ENCODE results near the gene USP5. TPM values are rescaled to one million over a fixed set of nuclear protein-coding genes. Genes with fewer than 3 reads are reported as not detected.
"Not testable (repeated sequence)": the region's sequence is repeated elsewhere in the genome, so short reads cannot be mapped to it uniquely, and the experiment has no call there.

USP5 gene
- total RNA-seq, 1 experiment from 2014 or later = 175 TPM

DNA sequence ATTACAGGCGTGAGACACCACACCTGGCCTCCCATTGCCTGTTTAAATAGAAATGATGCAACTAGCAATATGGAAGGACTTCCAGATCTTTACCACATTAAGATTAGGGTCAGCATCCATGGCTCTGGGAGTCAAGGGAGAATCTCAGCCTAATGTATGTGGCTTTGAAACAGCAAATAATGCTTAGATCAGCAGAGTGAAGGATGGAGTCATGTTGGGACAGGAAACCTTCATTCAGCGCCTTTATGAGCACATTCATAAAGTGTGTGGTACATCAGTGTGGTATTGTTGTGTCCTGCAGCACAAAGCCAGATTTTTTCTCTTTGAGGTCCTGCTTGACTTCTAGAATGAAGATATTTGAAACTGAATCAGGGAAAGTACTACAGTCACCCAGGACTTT, 36.4 kb downstream of the USP5 start:
- ATAC-seq (no peak), DNase-seq (ENCODE audit: low read depth, low spot score) (no peak)
- H2AFZ ChIP-seq (ENCODE audit: low read depth, low read length, poor library complexity, severe bottlenecking) = no peak overlapping the region
- H3K4me1 ChIP-seq (ENCODE audit: control insufficient read depth in 1 of 2, insufficient read depth in 2 of 2, low read length in 2 of 2) = peaks cover 12 to 18% of the 10 kb centered on the region in 2 experiments
- H4K20me1 ChIP-seq (ENCODE audit: insufficient read depth) = no peaks in the 10 kb centered on the region
- POLR2A ChIA-PET = no interaction called here
- no peak overlapping the region for H3K27ac ChIP-seq (ENCODE audit: low read depth, low read length)
- BruUV-seq (replicated peaks) = no TSS peak
- H3K27me3 ChIP-seq (ENCODE audit: insufficient read depth, low read length) = no peaks in the 10 kb centered on the region
- H3K4me3 ChIP-seq (replicated peaks in 1 of 2; ENCODE audit: low read depth in 1 of 2, low read length in 2 of 2) = no peak overlapping the region
- no peaks in the 10 kb centered on the region for H3K9me3 ChIP-seq (ENCODE audit: control insufficient read depth in 1 of 2, insufficient read depth in 1 of 2, low read depth in 1 of 2, low read length in 2 of 2)
- no peaks in the 10 kb centered on the region for H3K79me2 ChIP-seq (ENCODE audit: insufficient read depth, low read length)
- H3K9ac ChIP-seq (ENCODE audit: low read length) = no peak overlapping the region
- intact Hi-C loops (cut with micrococcal nuclease) = no loop called here
- no peak for TF ChIP-seq POLR2A (IDR thresholded peaks at IDR 0.05; ENCODE audit: borderline replicate concordance, extremely low read depth, insufficient read depth, insufficient read length)
- TF ChIP-seq ZNF274 (IDR thresholded peaks at IDR 0.05; ENCODE audit: low read depth, low read length) = no peak
- TF ChIP-seq, protein P1, sequence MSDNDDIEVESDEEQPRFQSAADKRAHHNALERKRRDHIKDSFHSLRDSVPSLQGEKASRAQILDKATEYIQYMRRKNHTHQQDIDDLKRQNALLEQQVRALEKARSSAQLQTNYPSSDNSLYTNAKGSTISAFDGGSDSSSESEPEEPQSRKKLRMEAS (IDR thresholded peaks at IDR 0.05) = no peak
- TF ChIP-seq, protein P2, sequence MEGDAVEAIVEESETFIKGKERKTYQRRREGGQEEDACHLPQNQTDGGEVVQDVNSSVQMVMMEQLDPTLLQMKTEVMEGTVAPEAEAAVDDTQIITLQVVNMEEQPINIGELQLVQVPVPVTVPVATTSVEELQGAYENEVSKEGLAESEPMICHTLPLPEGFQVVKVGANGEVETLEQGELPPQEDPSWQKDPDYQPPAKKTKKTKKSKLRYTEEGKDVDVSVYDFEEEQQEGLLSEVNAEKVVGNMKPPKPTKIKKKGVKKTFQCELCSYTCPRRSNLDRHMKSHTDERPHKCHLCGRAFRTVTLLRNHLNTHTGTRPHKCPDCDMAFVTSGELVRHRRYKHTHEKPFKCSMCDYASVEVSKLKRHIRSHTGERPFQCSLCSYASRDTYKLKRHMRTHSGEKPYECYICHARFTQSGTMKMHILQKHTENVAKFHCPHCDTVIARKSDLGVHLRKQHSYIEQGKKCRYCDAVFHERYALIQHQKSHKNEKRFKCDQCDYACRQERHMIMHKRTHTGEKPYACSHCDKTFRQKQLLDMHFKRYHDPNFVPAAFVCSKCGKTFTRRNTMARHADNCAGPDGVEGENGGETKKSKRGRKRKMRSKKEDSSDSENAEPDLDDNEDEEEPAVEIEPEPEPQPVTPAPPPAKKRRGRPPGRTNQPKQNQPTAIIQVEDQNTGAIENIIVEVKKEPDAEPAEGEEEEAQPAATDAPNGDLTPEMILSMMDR (IDR thresholded peaks at IDR 0.05 in 2 of 3, conservative IDR thresholded peaks at IDR 0.05 in 1 of 3; ENCODE audit: borderline replicate concordance in 1 of 3, insufficient read depth in 1 of 3, low read depth in 2 of 3, low read length in 2 of 3) = no peak
- TF ChIP-seq CEBPB (IDR thresholded peaks at IDR 0.05; ENCODE audit: low read depth) = no peak
- TF ChIP-seq JUND (IDR thresholded peaks at IDR 0.05) = no peak
- no peak for TF ChIP-seq SP1 (IDR thresholded peaks at IDR 0.05; ENCODE audit: low read depth)
- TF ChIP-seq EZH2 (IDR thresholded peaks at IDR 0.05) = no peak
- TF ChIP-seq POLR2AphosphoS5 (IDR thresholded peaks at IDR 0.05; ENCODE audit: low read depth, low read length) = no peak
- no peak for TF ChIP-seq SIN3A (IDR thresholded peaks at IDR 0.05; ENCODE audit: low read depth)
- TF ChIP-seq, protein P3, sequence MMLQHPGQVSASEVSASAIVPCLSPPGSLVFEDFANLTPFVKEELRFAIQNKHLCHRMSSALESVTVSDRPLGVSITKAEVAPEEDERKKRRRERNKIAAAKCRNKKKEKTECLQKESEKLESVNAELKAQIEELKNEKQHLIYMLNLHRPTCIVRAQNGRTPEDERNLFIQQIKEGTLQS (IDR thresholded peaks at IDR 0.05) = no peak
- TF ChIP-seq ELF1 (IDR thresholded peaks at IDR 0.05; ENCODE audit: borderline replicate concordance, low read depth) = no peak
- no peak for TF ChIP-seq EGR1 (IDR thresholded peaks at IDR 0.05; ENCODE audit: low read depth)
- no peak for TF ChIP-seq ZFX (IDR thresholded peaks at IDR 0.05)
- no peak for TF ChIP-seq TCF7L2 (IDR thresholded peaks at IDR 0.05; ENCODE audit: borderline replicate concordance, extremely low read depth, insufficient read depth, insufficient read length)
- TF ChIP-seq YY1 (IDR thresholded peaks at IDR 0.05; ENCODE audit: extremely low read depth, insufficient replicate concordance, low read depth, low read length) = no peak
- no peaks in the 10 kb centered on the region for H3K9me2 ChIP-seq (ENCODE audit: insufficient read depth)
- RAD21 ChIA-PET (ENCODE audit: low non-redundant PET in 1 of 2, low total read pairs in 2 of 2, uncharacterized antibody in 2 of 2, unreplicated experiment in 2 of 2) = no interaction called here
- peaks cover 0 to 4% of the 10 kb centered on the region in 2 experiments; a peak in 2 of 4 replicates for H3K36me3 ChIP-seq (ENCODE audit: control insufficient read depth in 1 of 2, insufficient read depth in 2 of 2, low read length in 2 of 2)
- H3K4me2 ChIP-seq (ENCODE audit: low read length) = no peak overlapping the region
- CTCF ChIA-PET = no interaction called here

DNA sequence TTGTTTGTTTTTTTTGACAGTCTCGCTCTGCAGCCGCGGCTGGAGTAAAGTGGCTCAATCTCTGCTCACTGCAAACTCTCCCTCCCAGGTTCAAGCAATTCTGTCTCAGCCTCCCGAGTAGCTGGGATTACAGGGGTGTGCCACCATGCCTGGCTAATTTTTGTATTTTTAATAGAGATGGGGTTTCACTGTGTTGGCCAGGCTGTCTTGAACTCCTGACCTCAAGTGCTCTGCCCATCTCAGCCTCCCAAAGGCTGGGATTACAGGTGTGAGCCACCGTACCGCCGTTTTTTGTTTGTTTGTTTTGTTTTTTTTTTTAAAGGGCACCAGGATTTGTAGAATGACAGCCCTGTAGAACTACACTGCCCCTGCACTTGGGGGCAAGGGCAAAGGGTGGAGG, 36.8 kb downstream of the USP5 start:
- H3K27ac ChIP-seq (ENCODE audit: low read depth, low read length); CTCF ChIA-PET: not testable (repeated sequence)

More for the DNA sequence above, 36.8 kb downstream of the USP5 start:
- intact Hi-C loops (cut with micrococcal nuclease); H3K9ac ChIP-seq (ENCODE audit: low read length); POLR2A ChIA-PET; H3K27me3 ChIP-seq (ENCODE audit: insufficient read depth, low read length); DNase-seq (ENCODE audit: low read depth, low spot score); H4K20me1 ChIP-seq (ENCODE audit: insufficient read depth); H3K4me3 ChIP-seq (replicated peaks in 1 of 2; ENCODE audit: low read depth in 1 of 2, low read length in 2 of 2); H3K9me2 ChIP-seq (ENCODE audit: insufficient read depth); H3K79me2 ChIP-seq (ENCODE audit: insufficient read depth, low read length); H2AFZ ChIP-seq (ENCODE audit: low read depth, low read length, poor library complexity, severe bottlenecking); H3K9me3 ChIP-seq (ENCODE audit: control insufficient read depth in 1 of 2, insufficient read depth in 1 of 2, low read depth in 1 of 2, low read length in 2 of 2); H3K36me3 ChIP-seq (ENCODE audit: control insufficient read depth in 1 of 2, insufficient read depth in 2 of 2, low read length in 2 of 2); BruUV-seq (replicated peaks); H3K4me2 ChIP-seq (ENCODE audit: low read length); RAD21 ChIA-PET (ENCODE audit: low non-redundant PET in 1 of 2, low total read pairs in 2 of 2, uncharacterized antibody in 2 of 2, unreplicated experiment in 2 of 2); ATAC-seq: not testable (repeated sequence)
- H3K4me1 ChIP-seq (ENCODE audit: control insufficient read depth in 1 of 2, insufficient read depth in 2 of 2, low read length in 2 of 2) = peaks cover 12 to 18% of the 10 kb centered on the region in 2 experiments
